Liver (tissue), 3 donors: ENCODE results near the gene CLPX.

ENCODE experiments used
- EGR1 ChIP-seq, 2 donors: IDR thresholded peaks; 2 replicates each; pipeline ENCODE4 v1.6.1; 2016 to 2018; ENCODE audit warnings: antibody characterized with exemption in 2 of 2, low read depth in 2 of 2
- GABPA ChIP-seq, 2 donors: IDR thresholded peaks in 1 of 2; conservative IDR thresholded peaks in 1 of 2; 2 replicates each; pipeline ENCODE4 v1.6.1; 2016; ENCODE audit warnings: antibody characterized with exemption in 2 of 2, mild to moderate bottlenecking in 1 of 2, moderate library complexity in 1 of 2
- JUND ChIP-seq, 2 donors: IDR thresholded peaks; 2 replicates each; pipeline ENCODE4 v1.6.1; 2016; ENCODE audit warnings: antibody characterized with exemption in 2 of 2
- RAD21 ChIP-seq, 2 donors: IDR thresholded peaks; 2 replicates each; pipeline ENCODE4 v1.6.1; 2016; ENCODE audit warnings: antibody characterized with exemption in 2 of 2, mild to moderate bottlenecking in 2 of 2
- REST ChIP-seq: IDR thresholded peaks from 2 replicates; pipeline ENCODE4 v1.6.1; 2016; ENCODE audit warnings: antibody characterized with exemption, mild to moderate bottlenecking
- SP1 ChIP-seq: IDR thresholded peaks from 2 replicates; pipeline ENCODE4 v1.6.1; 2018; ENCODE audit warnings: antibody characterized with exemption, mild to moderate bottlenecking
- TAF1 ChIP-seq: conservative IDR thresholded peaks from 2 replicates; pipeline ENCODE4 v1.6.1; 2016; ENCODE audit warnings: antibody characterized with exemption, mild to moderate bottlenecking
- YY1 ChIP-seq: IDR thresholded peaks from 2 replicates; pipeline ENCODE4 v1.6.1; 2016; ENCODE audit warnings: antibody characterized with exemption, mild to moderate bottlenecking
- ZBTB33 ChIP-seq: IDR thresholded peaks from 2 replicates; pipeline ENCODE4 v1.6.1; 2016; ENCODE audit warnings: antibody characterized with exemption
- TF ChIP-seq, protein P1 (sequence below): fragments of 150-350 bp; IDR thresholded peaks from 2 replicates; pipeline ENCODE4 v1.5.1; 2017; ENCODE audit warnings: improper control_type of control experiment, low read depth, low read length; ENCODE audit not compliant: missing input control
- TF ChIP-seq, protein P2 (sequence below): IDR thresholded peaks from 2 replicates; pipeline ENCODE4 v1.6.1; 2016; ENCODE audit warnings: antibody characterized with exemption
- TF ChIP-seq, protein P3 (sequence below): IDR thresholded peaks from 2 replicates; pipeline ENCODE4 v1.6.1; 2016; ENCODE audit warnings: antibody characterized with exemption
- donor health status: healthy.
- donor health status: healthy.

DNA sequence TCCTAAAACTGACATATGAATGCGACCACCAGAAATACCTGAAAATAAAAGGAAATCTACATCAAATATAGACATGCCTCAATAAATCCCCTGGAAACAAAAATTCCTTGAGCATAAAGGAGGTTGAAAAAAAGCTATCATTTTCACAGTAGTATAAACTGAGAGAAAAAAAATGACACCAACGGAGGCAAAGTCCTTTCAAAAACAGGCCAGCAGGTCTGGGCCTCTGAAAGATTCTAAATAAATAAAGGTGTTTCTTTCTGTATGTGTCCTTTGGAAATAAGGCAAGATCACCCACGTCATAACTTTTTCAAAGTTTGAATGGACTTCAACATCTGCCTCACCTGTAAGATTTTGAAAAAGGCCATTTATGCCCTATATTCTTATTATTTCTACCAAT lies 5.0 kb downstream of the CLPX start:
- TF ChIP-seq, protein P1, sequence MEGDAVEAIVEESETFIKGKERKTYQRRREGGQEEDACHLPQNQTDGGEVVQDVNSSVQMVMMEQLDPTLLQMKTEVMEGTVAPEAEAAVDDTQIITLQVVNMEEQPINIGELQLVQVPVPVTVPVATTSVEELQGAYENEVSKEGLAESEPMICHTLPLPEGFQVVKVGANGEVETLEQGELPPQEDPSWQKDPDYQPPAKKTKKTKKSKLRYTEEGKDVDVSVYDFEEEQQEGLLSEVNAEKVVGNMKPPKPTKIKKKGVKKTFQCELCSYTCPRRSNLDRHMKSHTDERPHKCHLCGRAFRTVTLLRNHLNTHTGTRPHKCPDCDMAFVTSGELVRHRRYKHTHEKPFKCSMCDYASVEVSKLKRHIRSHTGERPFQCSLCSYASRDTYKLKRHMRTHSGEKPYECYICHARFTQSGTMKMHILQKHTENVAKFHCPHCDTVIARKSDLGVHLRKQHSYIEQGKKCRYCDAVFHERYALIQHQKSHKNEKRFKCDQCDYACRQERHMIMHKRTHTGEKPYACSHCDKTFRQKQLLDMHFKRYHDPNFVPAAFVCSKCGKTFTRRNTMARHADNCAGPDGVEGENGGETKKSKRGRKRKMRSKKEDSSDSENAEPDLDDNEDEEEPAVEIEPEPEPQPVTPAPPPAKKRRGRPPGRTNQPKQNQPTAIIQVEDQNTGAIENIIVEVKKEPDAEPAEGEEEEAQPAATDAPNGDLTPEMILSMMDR, result no peak
- TF ChIP-seq REST (peak; percentile 19), RAD21 (IDR thresholded peaks at IDR 0.05) (peak in 1 of 2 donors; percentile 7), JUND (IDR thresholded peaks at IDR 0.05) (peak in 1 of 2 donors; percentile 35), TAF1 (no peak), SP1 (peak; percentile 43), ZBTB33 (no peak), YY1 (peak; percentile 35), GABPA (IDR thresholded peaks at IDR 0.05 in 1 of 2, conservative IDR thresholded peaks at IDR 0.05 in 1 of 2) (no peak), EGR1 (IDR thresholded peaks at IDR 0.05; ENCODE audit: low read depth in 2 of 2) (no peak)
- TF ChIP-seq, protein P2, sequence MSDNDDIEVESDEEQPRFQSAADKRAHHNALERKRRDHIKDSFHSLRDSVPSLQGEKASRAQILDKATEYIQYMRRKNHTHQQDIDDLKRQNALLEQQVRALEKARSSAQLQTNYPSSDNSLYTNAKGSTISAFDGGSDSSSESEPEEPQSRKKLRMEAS, result no peak
- TF ChIP-seq, protein P3, sequence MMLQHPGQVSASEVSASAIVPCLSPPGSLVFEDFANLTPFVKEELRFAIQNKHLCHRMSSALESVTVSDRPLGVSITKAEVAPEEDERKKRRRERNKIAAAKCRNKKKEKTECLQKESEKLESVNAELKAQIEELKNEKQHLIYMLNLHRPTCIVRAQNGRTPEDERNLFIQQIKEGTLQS, result no peak
